ENCODE data around the gene DTL.

GRCh38 chr1:212053993-212054392 is 18.4 kb downstream of the DTL start:
- TF ChIP-seq CTCF (IDR thresholded peaks at IDR 0.05), result no peak
- no peak for TF ChIP-seq EP300 (IDR thresholded peaks at IDR 0.05)
- TF ChIP-seq POLR2A (IDR thresholded peaks at IDR 0.05; ENCODE audit: low read length), result no peak
- TF ChIP-seq ATOH8 (CRISPR knock-in tag; IDR thresholded peaks at IDR 0.05; ENCODE audit: low read depth), result no peak
- no peak for TF ChIP-seq SMC3 (IDR thresholded peaks at IDR 0.05)
- no peak for TF ChIP-seq MAFK (IDR thresholded peaks at IDR 0.05; ENCODE audit: partially characterized antibody)
- TF ChIP-seq MAX (IDR thresholded peaks at IDR 0.05), result no peak
- TF ChIP-seq, protein P1, sequence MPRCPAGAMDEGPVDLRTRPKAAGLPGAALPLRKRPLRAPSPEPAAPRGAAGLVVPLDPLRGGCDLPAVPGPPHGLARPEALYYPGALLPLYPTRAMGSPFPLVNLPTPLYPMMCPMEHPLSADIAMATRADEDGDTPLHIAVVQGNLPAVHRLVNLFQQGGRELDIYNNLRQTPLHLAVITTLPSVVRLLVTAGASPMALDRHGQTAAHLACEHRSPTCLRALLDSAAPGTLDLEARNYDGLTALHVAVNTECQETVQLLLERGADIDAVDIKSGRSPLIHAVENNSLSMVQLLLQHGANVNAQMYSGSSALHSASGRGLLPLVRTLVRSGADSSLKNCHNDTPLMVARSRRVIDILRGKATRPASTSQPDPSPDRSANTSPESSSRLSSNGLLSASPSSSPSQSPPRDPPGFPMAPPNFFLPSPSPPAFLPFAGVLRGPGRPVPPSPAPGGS (IDR thresholded peaks at IDR 0.05), result no peak
- TF ChIP-seq SREBF2 (IDR thresholded peaks at IDR 0.05), result no peak
